HepG2 (cell line): ENCODE results near the gene EIF4G1. TPM values are rescaled to one million over a fixed set of nuclear protein-coding genes. Genes with fewer than 3 reads are reported as not detected.
A peak's percentile ranks its signal among the peaks of the same experiment; 100 is the strongest.

Experiments used
- AGO2 ChIP-seq: fragments of 200-400 bp; formaldehyde crosslinking; optimal IDR thresholded peaks from 2 replicates; pipeline ENCODE3; 2017; ENCODE audit warnings: mild to moderate bottlenecking, low read depth, low read length, moderate library complexity
- ATF4 ChIP-seq, 2 experiments: fragments of 450-650 bp in 1 of 2; sonication (generic) in 1 of 2; formaldehyde crosslinking; IDR thresholded peaks; 2 replicates each; pipeline versions ENCODE4 v1.5.0 to v1.8.0; 2020 to 2022; ENCODE audit warnings: mild to moderate bottlenecking in 1 of 2, missing genetic modification reagents in 1 of 2
- GABPB1 ChIP-seq: IDR thresholded peaks from 2 replicates; pipeline ENCODE4 v1.6.1; 2016; ENCODE audit warnings: mild to moderate bottlenecking, missing genetic modification reagents, moderate library complexity, missing compliant biosample characterization
- GATAD1 ChIP-seq: IDR thresholded peaks from 2 replicates; pipeline ENCODE4 v1.6.1; 2016; ENCODE audit warnings: missing genetic modification reagents, missing compliant biosample characterization
- GZF1 ChIP-seq: sonication (generic); formaldehyde crosslinking; IDR thresholded peaks from 2 replicates; pipeline ENCODE4 v1.5.1; 2020; ENCODE audit warnings: mild to moderate bottlenecking, missing genetic modification reagents
- JUND ChIP-seq: sonication (generic); formaldehyde crosslinking; IDR thresholded peaks from 2 replicates; pipeline ENCODE4 v1.8.0; 2022; ENCODE audit warnings: mild to moderate bottlenecking, missing genetic modification reagents
- KAT8 ChIP-seq: IDR thresholded peaks from 2 replicates; pipeline ENCODE4 v1.6.1; 2016; ENCODE audit warnings: missing genetic modification reagents, missing compliant biosample characterization
- MAFG ChIP-seq: sonication (generic); formaldehyde crosslinking; IDR thresholded peaks from 2 replicates; pipeline ENCODE4 v1.5.1; 2020; ENCODE audit warnings: mild to moderate bottlenecking, missing genetic modification reagents
- MYNN ChIP-seq: sonication (generic); formaldehyde crosslinking; IDR thresholded peaks from 2 replicates; pipeline ENCODE4 v1.4.0; 2020; ENCODE audit warnings: mild to moderate bottlenecking, low read depth, missing genetic modification reagents
- NFYC ChIP-seq: IDR thresholded peaks from 2 replicates; pipeline ENCODE4 v1.6.1; 2016; ENCODE audit warnings: missing genetic modification reagents, missing compliant biosample characterization
- PAF1 ChIP-seq: IDR thresholded peaks from 2 replicates; pipeline ENCODE4 v1.6.1; 2016; ENCODE audit warnings: missing genetic modification reagents, missing compliant biosample characterization
- PHB2 ChIP-seq: fragments of 450-650 bp; IDR thresholded peaks from 2 replicates; pipeline ENCODE4 v1.6.1; 2018; ENCODE audit not compliant: partially characterized antibody
- PHF8 ChIP-seq: sonication (generic); formaldehyde crosslinking; IDR thresholded peaks from 2 replicates; pipeline ENCODE4 v1.5.0; 2020; ENCODE audit warnings: missing genetic modification reagents
- RFX3 ChIP-seq: IDR thresholded peaks from 2 replicates; pipeline ENCODE4 v1.6.1; 2016; ENCODE audit warnings: missing biosample characterization, missing genetic modification reagents
- SMARCC2 ChIP-seq: fragments of 450-650 bp; IDR thresholded peaks from 2 replicates; pipeline ENCODE4 v1.6.1; 2017; ENCODE audit warnings: antibody characterized with exemption, mild to moderate bottlenecking
- SNAPC2 ChIP-seq: sonication (generic); formaldehyde crosslinking; IDR thresholded peaks from 2 replicates; pipeline ENCODE4 v1.8.1; 2022; ENCODE audit warnings: mild to moderate bottlenecking, missing genetic modification reagents
- SP4 ChIP-seq: sonication (generic); formaldehyde crosslinking; IDR thresholded peaks from 2 replicates; pipeline ENCODE4 v1.8.1; 2023; ENCODE audit warnings: mild to moderate bottlenecking, missing genetic modification reagents
- SRSF4 ChIP-seq: fragments of 200-400 bp; formaldehyde crosslinking; IDR thresholded peaks from one replicate; pipeline ENCODE4 v1.6.1; 2018; ENCODE audit warnings: mild to moderate bottlenecking, low read depth, low read length, moderate library complexity; ENCODE audit not compliant: poor library complexity, severe bottlenecking
- SRY ChIP-seq: sonication (generic); formaldehyde crosslinking; IDR thresholded peaks from 2 replicates; pipeline ENCODE4 v1.8.0; 2022; ENCODE audit warnings: mild to moderate bottlenecking, missing genetic modification reagents
- TAF15 ChIP-seq: fragments of 200-400 bp; formaldehyde crosslinking; IDR thresholded peaks from one replicate; pipeline ENCODE4 v1.6.1; 2018; ENCODE audit warnings: mild to moderate bottlenecking, low read depth, low read length; ENCODE audit not compliant: poor library complexity, severe bottlenecking
- TEAD3 ChIP-seq: optimal IDR thresholded peaks from 2 replicates; pipeline ENCODE3; 2016; ENCODE audit warnings: borderline replicate concordance
- TRIM24 ChIP-seq: sonication (generic); formaldehyde crosslinking; IDR thresholded peaks from 2 replicates; pipeline ENCODE4 v1.8.0; 2022; ENCODE audit warnings: mild to moderate bottlenecking, missing genetic modification reagents
- ZBTB34 ChIP-seq: sonication (generic); formaldehyde crosslinking; IDR thresholded peaks from 2 replicates; pipeline ENCODE4 v1.8.0; 2022; ENCODE audit warnings: mild to moderate bottlenecking, missing genetic modification reagents
- ZFP36L1 ChIP-seq: sonication (generic); formaldehyde crosslinking; IDR thresholded peaks from 2 replicates; pipeline ENCODE4 v1.8.0; 2022; ENCODE audit warnings: mild to moderate bottlenecking, missing genetic modification reagents, moderate library complexity
- ZMAT5 ChIP-seq: sonication (generic); formaldehyde crosslinking; IDR thresholded peaks from 2 replicates; pipeline ENCODE4 v1.5.0; 2020; ENCODE audit warnings: mild to moderate bottlenecking, low read depth, missing genetic modification reagents, borderline replicate concordance
- ZNF143 ChIP-seq: sonication (generic); formaldehyde crosslinking; IDR thresholded peaks from 2 replicates; pipeline ENCODE4 v1.4.0; 2020; ENCODE audit warnings: missing genetic modification reagents
- ZNF232 ChIP-seq: sonication (generic); formaldehyde crosslinking; IDR thresholded peaks from 2 replicates; pipeline ENCODE4 v1.4.0; 2020; ENCODE audit warnings: missing genetic modification reagents, borderline replicate concordance
- ZNF251 ChIP-seq: sonication (generic); formaldehyde crosslinking; IDR thresholded peaks from 2 replicates; pipeline ENCODE4 v1.9.0; 2021; ENCODE audit warnings: mild to moderate bottlenecking, missing genetic modification reagents
- ZNF446 ChIP-seq: sonication (generic); formaldehyde crosslinking; IDR thresholded peaks from 2 replicates; pipeline ENCODE4 v1.5.0; 2020; ENCODE audit warnings: mild to moderate bottlenecking, missing genetic modification reagents
- ZNF549 ChIP-seq: sonication (generic); formaldehyde crosslinking; IDR thresholded peaks from 2 replicates; pipeline ENCODE4 v1.5.0; 2020; ENCODE audit warnings: missing genetic modification reagents
- ZNF7 ChIP-seq: IDR thresholded peaks from 2 replicates; pipeline ENCODE4 v1.6.1; 2016; ENCODE audit warnings: missing biosample characterization, missing genetic modification reagents
- polyA plus RNA-seq, 8 experiments: library from polyadenylated mRNA; depleted of rRNA in 3 of 8; stranded (reverse) in 7 of 8; unstranded in 1 of 8; fragments of >200 nt; fragmentation: Illumina TruSeq in 4 of 8; extraction: Trizol in 4 of 8; gene quantifications; 2 replicates each; pipeline versions ENCODE4 v1.2.1 to v1.2.3, GENCODE V29; 2011 to 2016; ENCODE audit warnings: low read depth in 4 of 8, missing spikeins in 1 of 8, mixed read lengths in 1 of 8; ENCODE audit not compliant: insufficient read depth in 1 of 8
- total RNA-seq, 5 experiments: library from RNA; depleted of rRNA; stranded (reverse); fragments of >200 nt; fragmentation: Illumina TruSeq; extraction: Trizol; gene quantifications; 2 replicates each; pipeline ENCODE4 v1.2.3, GENCODE V29; 2016; ENCODE audit warnings: low read depth in 1 of 5

EIF4G1 gene
- total and polyA plus RNA-seq, 2 of the 13 experiments (the other 11 are each of a cell fraction or from before 2014, with no cell fraction given) = 208 to 213 TPM

GRCh38 chr3:184335661-184336546, 21.5 kb downstream of the EIF4G1 start (continued):
- TF ChIP-seq SP4 (CRISPR knock-in tag) (peak; percentile 89), MYNN (CRISPR knock-in tag) (no peak), ZNF143 (CRISPR knock-in tag) (peak; percentile 27; the same call in 1 of the 2 replicates), PHB2 (no peak), MAFG (CRISPR knock-in tag) (no peak), NFYC (CRISPR knock-in tag) (0 out of 2 replicates have a peak, but pooled peaks have one; percentile 15), ZNF251 (CRISPR knock-in tag) (no peak), TRIM24 (no peak), GATAD1 (peak; percentile 22; the same call in 1 of the 2 replicates), ZMAT5 (CRISPR knock-in tag) (no peak), SRY (CRISPR knock-in tag) (no peak), SRSF4 (no peak), PAF1 (CRISPR knock-in tag) (peak; percentile 80), GABPB1 (CRISPR knock-in tag) (peak; percentile 82; the same call in 1 of the 2 replicates), AGO2 (peak; percentile 99), TAF15 (peak; percentile 57), RFX3 (CRISPR knock-in tag) (no peak), ATF4 (CRISPR knock-in tag; IDR thresholded peaks at IDR 0.05) (peak in 1 of 2 experiments; percentile 48; a peak in 2 of 4 replicates), ZNF7 (no peak), KAT8 (CRISPR knock-in tag) (no peak), ZBTB34 (no peak), ZNF549 (CRISPR knock-in tag) (no peak), SMARCC2 (no peak), PHF8 (peak; percentile 88), ZNF232 (CRISPR knock-in tag) (no peak), JUND (peak; percentile 59; the same call in 1 of the 2 replicates), GZF1 (CRISPR knock-in tag) (0 out of 2 replicates have a peak, but pooled peaks have one; percentile 18), ZNF446 (no peak), ZFP36L1 (CRISPR knock-in tag) (no peak), SNAPC2 (CRISPR knock-in tag) (peak; percentile 31; the same call in 1 of the 2 replicates), TEAD3 (CRISPR knock-in tag) (no peak)
